Glomerular visceral epithelial cell (primary cell): ENCODE measurements around the gene FAM107B.

ENCODE experiments used
- DNase-seq: peaks from one replicate; pipeline ENCODE4 v3.0.0-alpha.2; 2016; ENCODE audit errors: extremely low spot score

The FAM107B gene

DNA sequence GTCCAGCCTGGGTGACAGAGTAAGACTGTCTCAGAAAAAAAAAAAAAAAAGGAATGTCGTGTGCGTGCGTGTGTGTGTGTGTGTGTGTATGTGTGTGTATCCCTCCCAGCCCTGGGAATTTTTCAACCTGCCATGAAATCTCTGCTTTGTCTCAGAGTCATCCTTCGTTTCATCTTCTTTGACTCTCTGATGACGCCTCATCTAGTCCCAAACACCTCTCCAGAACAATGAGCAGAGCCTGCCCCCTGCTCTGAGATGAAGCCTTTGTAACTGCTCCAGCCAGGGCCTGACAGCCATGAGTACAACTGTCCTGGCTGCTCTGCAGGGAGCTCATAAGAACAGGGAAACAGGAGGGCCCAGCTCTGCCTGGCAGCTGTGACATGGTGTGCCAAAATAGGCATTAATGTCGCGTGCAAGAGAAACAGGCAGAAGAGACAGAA is 149.5 kb downstream of the FAM107B start:
- no peak for DNase-seq

DNA sequence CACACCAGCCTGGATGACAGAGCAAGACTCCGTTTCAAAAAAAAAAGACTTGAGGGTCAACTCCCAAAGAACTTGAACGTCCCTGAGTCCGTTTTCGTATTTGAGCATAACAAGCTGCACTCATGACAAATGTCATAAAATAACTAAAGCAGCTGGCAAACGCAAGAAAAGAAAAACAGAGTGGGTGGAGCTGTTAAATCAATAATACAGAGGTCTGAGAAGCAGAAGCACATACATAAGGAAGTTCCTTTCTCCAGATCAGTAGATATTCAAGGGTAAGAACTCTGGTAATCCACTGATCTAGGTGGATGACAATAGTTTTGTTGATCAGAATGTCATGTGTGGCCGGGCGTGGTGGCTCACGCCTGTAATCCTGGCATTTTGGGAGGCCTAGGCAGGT is 150.1 kb downstream of the FAM107B start:
- DNase-seq, result no peak

DNA sequence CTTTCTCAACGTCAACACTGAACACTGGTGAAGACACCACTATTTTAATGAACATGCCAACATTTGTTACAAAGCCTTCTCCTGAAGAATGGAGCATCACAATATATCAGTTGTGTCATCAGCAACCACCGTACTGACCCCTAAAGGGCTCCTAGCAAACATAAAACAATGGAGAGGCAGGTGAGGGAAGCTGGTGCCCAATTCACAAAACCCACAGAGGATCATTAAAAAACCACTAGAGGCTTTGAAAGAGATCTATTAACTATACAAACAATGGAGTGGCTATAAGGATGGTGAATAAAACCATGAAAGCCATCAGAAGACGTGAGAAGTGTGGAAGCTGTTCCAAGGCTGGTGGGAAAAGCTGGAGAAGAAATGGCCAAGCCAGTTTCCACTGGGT is 150.8 kb downstream of the FAM107B start:
- no peak for DNase-seq

DNA sequence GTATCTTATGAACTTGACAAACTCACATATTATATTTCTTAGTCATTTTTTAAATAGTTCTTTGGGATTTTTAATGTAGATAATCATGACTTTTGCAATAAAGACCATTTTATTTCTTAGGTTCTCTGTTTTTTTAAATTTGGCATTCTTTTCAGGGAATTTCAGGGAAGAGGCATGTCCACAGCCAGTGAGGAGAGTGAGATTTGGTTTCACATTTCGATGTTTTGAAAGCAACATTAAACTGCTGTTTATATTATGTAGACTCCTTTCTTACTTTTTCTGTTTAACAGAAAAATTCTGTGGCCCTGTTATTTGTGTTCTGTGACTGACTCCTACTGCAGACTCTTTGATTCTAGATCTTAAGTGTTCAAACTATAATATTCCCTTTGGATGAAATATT is 153.7 kb downstream of the FAM107B start:
- DNase-seq, result no peak

DNA sequence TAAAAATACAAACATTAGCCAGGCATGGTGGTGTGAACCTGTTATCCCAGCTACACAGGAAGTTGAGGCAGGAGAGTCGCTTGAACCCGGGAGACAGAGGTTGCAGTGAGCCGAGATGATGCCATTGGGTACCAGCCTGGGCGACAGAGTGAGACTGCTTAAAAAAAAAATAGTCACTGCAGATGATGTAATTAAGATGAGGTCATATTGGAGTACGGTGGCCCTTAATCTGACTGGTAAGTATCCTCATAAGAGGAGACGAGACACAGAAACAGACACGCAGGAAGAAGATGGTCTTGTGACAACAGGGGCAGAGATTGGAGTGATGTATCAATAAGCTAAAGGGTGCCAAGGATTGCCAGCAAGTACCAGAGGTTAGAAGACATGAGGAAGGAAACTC is 156.0 kb downstream of the FAM107B start:
- DNase-seq, result no peak

DNA sequence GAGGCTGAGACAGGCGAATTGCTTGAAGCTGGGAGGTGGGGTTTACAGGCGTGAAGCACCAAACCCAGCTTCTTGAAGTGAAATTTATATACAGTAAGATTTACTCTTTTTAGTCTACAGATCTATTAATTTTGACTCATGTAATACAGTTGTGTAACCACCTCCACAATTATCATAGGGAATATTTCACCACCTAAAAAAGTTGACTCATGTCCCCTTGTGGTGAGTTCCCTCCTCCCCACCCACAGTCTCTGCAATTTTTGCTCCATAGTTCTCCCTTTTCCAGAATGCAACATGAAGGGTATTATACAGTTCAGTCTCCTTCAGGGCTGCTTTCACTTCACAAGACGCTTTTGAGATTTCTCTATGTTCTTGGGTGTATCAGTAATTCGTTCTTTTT is 156.8 kb downstream of the FAM107B start:
- DNase-seq, result peak; percentile 28

DNA sequence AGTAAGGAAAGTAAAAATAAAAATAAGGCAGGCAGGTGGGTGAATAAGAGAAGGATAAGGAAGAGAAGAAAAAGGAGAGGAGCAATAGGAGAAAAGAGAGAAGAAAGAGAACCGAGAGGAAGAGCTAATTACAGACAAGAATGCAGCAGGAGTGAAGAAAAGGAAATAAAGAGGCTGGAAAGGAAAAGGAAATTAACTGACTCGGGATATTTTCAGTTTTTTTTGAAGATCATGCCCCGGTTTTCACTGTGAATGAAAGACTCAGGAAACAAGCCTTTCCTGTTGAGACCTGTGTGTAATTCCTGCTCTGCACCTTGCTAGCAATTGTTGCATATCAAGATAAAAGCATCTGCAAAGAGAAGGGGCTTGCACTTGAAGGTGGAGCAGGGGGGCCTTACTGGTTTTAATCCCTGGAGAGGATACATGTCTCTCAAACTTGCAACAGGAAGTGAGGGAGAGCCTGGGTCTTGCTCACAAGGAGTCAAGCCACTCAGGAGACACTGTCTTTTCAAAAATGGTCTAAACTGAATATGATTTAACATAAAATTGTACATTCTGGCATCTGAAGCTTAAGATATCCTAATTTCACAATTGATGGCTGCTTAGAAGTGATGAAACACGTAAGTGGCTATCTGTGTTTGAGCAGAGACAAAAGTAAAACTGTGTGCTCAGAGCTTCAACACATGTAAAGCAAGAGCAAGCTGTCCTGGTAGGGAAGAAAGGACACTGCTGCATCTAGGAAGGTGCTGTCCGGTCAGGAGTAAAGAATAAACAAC is 157.6 kb downstream of the FAM107B start:
- no peak for DNase-seq

DNA sequence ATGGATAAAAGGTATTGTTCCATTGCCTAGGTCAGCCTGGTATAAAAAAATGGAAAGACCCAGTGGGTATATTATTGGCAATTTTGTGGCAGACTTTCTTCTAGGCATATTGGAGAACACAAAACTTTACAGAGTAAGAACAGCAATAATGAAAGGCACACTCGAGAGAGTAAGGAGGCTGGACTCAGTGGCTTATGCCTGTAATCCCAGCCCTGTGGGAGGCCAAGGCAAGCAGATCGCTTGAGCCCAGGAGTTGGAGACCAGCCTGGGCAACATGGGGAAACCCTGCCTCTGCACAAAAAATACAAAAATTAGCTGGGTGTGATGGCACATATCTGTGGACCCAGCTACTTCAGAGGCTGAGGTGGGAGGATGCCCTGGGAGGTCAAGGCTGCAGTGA is 158.2 kb downstream of the FAM107B start:
- DNase-seq, result no peak

DNA sequence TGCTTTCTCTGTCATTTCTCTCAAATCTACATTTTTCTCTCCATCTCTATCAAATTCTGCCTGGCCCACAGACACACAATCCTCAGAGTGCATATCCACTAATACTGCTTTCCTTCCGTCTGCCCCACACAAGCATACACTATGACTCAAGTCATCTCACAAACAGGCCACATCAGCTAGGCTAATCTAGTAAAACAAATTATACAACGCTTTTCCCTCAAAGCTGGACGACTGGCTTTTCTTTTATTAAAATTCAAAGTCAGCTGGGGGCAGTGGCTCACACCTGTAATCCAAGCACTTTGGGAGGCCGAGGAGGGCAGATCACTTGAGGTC is 161.1 kb downstream of the FAM107B start:
- no peak for DNase-seq

DNA sequence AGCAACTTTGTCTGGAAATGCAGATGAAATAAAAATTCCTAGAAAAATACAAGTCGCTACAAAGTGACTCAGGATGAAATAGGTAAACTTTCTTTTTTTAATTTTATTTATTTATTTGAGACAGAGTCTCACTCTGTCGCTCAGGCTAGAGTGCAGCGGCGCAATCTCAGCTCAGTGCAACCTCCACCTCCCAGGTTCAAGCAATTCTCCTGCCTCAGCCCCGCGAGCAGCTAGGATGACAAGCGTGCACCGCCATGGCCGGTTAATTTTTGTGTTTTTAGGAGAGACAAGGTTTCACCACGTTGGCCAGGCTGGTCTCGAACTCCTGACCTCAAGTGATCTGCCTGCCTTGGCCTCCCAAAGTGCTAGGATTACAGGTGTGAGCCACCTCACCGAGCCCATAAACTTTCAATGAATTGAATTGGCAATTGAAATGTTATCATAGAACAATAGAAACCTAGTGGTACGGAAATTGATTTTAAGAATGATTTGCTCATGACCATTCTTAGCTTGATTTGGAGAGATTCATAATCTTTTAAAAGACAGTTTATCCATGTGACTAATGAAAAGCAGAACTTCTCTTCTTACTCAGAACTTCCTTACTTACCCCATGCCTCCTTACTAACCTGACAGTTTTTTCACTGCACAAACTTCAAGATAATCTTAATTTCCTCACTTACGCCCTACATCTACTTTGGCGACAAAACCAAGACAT is 161.7 kb downstream of the FAM107B start:
- DNase-seq, result no peak

DNA sequence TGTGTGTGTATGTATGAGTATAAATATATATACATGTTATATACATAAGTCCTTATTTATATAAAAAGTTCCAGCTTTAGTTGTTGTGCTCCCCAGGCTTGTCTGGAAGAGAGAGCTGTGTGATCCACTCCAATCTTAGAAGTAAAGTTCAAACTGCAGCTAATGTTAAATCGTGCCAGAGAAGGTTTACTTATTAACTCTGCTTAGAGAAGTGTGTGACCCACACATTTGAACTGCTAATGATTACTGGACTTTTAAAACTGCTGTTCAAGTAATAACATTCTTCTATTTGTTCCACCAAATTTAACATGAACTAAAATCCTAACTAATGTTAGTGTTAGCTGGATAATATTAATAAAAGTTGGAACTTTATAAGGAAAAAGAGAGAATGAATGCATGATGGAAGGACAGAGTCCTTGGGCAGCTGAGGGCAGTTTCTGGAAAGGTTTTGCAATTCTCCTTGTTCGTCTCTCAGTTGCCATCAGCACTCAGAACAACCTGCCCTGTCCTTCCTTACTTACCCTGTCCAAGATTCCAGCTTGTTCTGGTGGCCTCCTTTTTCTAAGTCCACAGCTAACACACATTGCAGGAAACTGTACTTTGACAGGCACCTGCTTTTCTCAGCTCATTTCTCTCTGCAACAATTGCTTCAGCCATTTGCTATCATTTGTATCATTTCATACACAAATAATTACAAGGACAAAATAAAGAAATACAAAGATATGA is 162.6 kb downstream of the FAM107B start:
- DNase-seq, result peak; percentile 58

DNA sequence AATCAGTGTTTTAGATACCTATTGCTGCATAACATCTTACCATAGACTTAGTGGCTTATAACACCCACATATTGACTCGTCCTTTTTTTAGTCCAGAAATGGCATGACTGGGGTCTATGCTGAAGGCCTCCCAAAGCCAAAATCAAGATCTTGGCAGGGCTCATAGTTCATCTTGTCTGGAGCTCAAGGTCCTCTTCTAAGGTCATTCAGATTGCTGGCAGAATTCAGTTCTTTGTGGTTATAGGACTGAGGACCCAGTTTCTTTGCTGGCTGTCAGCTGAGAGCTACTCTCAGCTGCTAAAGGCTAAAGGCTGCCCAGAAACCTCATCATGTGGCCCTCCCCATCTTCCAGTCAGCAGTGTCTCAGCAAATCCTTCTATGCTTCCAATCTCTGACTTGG is 165.5 kb downstream of the FAM107B start:
- no peak for DNase-seq

DNA sequence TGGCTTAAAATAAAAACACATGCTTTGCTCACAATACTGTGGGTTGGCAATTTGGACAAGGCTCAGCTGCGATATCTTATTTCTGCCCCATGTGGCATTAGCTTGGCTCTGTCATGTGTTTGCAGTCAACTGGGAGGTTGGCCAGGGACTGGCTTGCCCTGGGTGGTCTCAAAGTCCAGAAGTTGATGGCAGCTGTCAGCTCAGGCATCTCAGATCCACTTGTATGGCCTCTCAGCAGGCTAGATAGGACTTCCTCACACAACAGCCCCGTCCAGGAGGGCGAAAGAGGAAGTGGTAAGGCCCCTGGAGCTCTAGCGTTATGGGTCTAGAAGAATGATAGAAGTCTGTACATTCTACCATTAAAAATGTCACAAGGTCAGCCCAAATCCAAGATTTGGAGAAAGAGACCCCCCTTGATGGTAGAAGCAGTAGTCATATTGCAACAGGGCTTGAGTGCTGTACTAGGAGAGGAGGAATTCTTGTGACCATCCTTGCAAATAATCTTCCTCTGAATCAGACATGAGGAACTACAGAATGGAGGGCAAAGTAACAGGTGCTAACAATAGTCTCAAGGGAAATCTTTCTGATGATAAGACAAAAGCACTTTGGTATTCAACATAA is 166.2 kb downstream of the FAM107B start:
- peak; percentile 21 for DNase-seq

DNA sequence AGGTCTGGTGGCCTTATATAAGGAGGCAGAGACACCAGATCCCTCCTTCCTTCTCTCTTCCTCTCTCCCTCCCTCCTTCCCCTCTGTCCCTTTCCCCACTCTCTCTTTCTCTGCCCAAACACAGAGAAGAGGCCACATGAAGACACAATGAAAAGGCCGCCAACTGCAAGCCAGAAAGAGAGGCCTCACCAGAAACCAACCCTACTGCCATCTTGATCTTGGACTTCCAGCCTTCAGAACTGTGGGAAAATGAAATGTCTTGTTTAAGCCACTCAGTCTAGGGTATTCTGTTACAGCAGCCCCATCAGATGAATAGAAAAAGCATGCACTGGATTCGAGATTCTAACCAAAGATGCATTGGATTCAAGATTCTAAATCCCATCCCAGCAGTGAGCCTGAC is 168.1 kb downstream of the FAM107B start:
- DNase-seq, result no peak

DNA sequence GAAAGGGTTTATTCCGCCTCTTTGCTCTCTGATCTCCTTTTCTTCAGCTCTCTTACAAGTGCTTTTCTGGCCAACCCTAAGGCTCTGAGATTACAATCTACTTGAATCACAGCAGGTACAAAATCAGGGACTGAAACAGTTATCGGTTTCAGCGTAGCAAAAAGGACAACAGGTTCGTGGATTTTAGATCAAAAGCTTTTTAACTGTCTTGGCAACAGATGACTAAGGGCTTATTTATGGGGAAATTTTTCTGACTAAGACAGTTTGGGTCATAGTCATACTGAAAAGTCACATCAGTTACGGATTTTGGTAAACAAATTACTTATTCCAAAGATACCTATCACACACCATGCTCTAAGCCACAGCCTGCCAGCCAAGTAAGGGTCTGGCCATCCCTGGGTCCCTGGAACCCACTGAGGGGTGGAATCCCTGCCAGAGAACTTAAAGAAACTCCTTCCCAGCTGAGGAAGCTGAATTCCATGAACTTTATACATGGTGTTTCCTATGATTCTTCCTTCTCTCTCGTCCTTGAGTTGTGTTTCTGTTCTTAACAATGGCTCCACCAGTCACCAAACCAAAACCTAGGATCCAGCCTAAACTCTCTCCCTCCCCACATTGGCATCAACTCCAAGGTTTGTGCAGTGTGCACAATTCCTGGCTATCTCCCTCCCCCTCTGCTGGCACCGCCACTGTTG is 169.3 kb downstream of the FAM107B start:
- peak; percentile 44 for DNase-seq

DNA sequence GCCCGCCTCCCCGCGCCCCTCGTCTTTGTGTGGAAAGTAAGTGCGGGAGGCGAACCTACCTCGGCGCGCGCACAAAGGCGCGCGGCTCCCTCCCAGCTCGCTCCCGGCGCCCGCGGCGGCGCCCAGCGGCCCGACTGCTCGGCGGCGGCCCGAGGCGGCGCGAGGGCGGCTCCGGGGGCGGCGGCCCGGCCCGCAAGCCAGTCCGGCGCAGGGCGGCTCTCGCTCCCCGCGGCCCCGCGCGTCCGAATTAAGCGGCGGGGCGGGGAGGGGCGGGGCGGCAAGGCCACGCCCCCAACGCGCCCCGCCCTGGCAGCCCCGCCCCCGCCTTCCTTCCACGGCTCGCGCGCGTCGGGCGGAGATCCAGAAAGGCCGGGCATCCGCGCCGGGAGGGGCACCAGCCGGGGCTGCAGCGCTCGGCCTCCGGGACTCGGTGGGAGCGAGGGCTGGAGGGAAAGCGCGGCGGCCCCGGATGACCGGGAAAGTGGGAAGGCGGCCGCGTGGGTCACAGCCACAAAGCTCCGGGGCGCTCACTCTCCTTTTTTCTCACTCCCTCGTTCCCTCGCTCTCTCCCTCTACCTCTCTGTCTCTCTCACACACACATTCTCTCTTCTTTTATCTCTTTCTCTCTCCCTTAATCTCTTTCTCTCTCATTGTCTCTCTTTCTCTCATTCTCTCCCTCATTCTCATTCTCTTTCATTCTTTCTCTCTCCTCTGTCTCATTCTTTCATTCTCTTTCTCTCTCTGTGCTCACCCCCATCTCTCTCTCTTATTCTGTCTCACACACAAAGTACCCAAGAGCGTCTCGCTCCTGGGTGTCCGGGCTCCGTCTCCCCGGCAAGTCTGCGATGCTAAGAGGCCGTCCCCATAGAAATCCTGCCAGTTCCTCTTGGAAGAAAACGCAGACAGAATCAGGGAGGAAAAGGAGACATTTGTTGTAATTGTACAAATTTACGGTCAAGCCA is 170.2 kb downstream of the FAM107B start:
- DNase-seq, result peak; percentile 89

DNA sequence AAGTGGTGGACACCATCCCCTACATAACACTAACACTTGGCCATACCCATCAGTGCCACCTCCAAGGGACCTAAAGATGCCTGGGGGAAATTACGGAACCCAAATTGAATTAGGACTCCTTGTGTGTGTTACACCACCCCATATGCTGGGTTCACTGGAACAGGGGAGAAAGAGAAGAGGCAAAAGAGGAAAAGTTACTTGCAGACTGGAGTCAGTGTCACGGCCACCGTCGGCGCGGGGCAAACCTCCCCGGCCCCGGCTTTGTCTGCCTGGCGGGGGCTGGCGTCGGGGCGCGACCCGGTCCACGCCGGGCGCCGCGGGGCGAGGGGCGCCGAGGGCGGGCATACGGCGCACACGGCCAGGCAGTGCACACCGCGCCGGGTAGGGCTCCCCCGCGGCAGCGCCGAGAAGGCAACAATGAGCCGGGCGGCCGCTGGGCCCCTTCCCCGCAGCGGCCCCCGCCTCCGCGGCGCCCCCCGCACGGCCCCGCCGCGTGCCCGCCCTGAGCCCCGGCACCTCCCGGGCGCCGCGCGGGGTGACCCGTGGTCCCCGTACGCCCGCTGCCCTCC is 171.1 kb downstream of the FAM107B start:
- peak; percentile 11 for DNase-seq

DNA sequence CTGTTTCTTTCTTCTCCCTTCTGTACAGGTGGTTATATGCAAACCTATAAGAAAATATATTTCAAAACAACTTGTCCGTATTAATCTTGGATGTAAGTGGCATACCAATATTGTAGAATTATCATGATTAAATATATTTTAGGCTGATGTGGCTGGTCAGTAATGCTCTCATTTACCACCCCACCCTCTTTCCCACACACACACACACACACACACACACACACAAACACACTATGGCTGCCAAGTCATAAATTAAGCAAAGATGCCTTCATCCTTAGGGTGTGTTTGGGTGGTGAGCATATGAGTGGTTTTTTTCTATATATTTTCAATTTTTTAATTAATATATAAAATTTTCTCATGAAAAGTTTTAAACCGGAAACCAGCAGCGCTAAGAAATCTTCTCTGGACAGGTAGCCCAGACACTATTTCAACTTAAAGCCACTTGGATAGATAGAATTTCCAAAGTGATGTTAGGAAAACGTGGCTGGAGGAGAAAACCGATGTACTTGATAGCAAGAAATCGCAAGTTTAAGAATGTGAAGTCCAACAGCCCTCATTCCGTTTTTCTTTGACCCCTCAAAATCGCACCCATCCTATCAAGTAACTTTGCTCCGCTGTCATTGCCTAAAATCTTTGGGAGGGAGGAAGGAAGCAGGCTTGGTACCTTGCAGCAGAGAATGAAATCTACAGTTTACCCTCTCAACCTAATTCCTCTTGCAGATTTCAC is 171.7 kb downstream of the FAM107B start:
- DNase-seq, result peak; percentile 27

DNA sequence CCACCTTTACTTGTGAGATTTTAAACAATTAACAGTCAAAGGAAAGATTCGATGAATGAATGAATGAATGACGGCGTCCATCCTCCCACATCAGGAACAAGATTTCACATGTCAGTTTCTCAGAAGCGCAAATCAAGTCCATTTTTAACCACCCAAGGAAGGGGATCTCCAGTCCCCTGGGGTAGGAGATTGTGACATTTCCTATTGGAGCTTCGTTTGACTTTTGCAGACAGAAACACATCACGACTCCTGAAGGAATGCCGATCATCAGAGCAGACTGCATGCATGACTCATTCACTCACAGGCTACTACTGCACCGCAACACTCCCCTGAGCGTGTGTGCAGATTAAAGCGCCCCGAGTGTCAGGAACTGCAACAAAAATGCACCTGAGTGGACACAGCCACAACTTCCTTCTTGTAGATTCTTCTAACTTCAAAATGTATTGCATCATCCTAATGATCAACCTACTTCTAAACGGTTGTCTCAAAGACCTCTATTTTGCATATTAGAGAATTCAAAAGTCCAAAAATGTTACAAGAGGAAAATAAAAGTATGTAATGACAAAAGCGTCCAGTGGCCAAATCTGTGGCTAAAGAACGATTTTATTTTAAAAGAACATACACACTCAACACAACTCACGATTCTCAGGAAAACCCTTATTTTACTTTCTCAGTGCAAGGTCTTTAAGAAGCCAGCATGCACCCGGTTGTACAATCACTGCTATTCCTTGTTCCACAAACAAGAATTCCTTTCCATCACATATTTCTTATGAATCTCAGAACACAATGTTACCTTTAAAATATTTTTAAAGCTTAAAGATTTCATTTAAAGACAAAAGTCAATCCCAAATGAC is 172.6 kb downstream of the FAM107B start:
- peak; percentile 91 for DNase-seq
